Uterus (tissue), 4 donors: ENCODE data around the gene VCAM1. TPM values are rescaled to one million over a fixed set of nuclear protein-coding genes. Genes with fewer than 3 reads are reported as not detected.
A peak's percentile ranks its signal among the peaks of the same experiment; 100 is the strongest.

ENCODE experiments used
- DNase-seq, 2 donors: peaks; one replicate each; pipeline ENCODE4 v3.0.0-alpha.2; 2019 to 2020
- H3K27ac ChIP-seq, 2 donors: fragments of 200-600 bp; sonication (generic); 1 replicate in 1 of 2; 2 replicates in 1 of 2; pipeline ENCODE4 v1.5.1; 2016 to 2018
- H3K27me3 ChIP-seq, 2 donors: fragments of 200-600 bp; sonication (generic); one replicate each; pipeline ENCODE4 v1.5.1; 2018 to 2019; ENCODE audit warnings: control low read depth in 1 of 2
- H3K36me3 ChIP-seq, 2 donors: fragments of 200-600 bp; sonication (generic); one replicate each; pipeline ENCODE4 v1.5.1; 2019; ENCODE audit warnings: control low read depth in 1 of 2
- H3K4me1 ChIP-seq, 2 donors: fragments of 200-600 bp; sonication (generic); one replicate each; pipeline ENCODE4 v1.5.1; 2018 to 2019; ENCODE audit warnings: control low read depth in 1 of 2
- H3K4me3 ChIP-seq, 2 donors: fragments of 200-600 bp; sonication (generic); 1 replicate in 1 of 2; 2 replicates in 1 of 2; pipeline ENCODE4 v1.5.1; 2018 to 2019; ENCODE audit warnings: mild to moderate bottlenecking in 1 of 2
- H3K9me3 ChIP-seq, 2 donors: fragments of 200-600 bp; sonication (generic); one replicate each; pipeline ENCODE4 v1.5.1; 2019; ENCODE audit warnings: control low read depth in 1 of 2
- POLR2A ChIP-seq, 2 donors: fragments of 450-650 bp; IDR thresholded peaks; one replicate each; pipeline ENCODE4 v1.6.1; 2016; ENCODE audit warnings: antibody characterized with exemption in 2 of 2, mild to moderate bottlenecking in 1 of 2, moderate library complexity in 1 of 2
- intact Hi-C: fragments of 100-400 bp; cut with DNase I; formaldehyde crosslinking; loops from one replicate; pipeline ENCODE4 v1.15.1; 2023; ENCODE audit warnings: low total_unique reads
- total RNA-seq, 4 donors: library from RNA; depleted of rRNA in 3 of 4; stranded (reverse); fragments of >200 nt in 3 of 4; gene quantifications; one replicate each; pipeline versions ENCODE4 v1.1.0 to v1.2.4, GENCODE V29; 2014 to 2023
- TF ChIP-seq, protein P1 (sequence below), 4 experiments: fragments of 200-600 bp in 2 of 4; fragments of 450-650 bp in 2 of 4; sonication (generic) in 2 of 4; IDR thresholded peaks; one replicate each; pipeline ENCODE4 v1.5.1; 2016 to 2019; ENCODE audit warnings: antibody characterized with exemption in 4 of 4, mild to moderate bottlenecking in 2 of 4, moderate library complexity in 1 of 4
- donor health status: DM: yes; HTN: yes; CAD: no.

The VCAM1 gene
- total RNA-seq, 4 donors from 2014 or later, result 4.4 to 46.8 (median 9.7) TPM

DNA sequence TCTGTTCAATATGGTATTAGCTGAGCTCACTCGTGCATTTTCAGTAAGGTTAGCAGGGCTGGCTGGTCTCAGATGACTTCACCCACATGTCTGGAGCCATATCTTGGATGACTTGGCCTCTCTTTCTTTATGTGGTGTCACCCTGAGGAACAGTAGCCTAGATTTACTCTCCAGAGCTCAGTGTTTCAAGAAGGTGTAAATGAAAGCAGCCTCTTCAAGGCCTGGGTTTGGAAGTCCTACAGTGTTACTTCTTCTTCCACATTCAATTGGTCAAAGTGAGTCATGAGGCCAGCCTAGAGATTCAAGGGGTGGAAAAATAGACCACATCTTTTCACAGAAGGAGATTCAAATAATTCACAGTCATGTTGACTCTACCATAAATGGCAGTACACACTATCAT lies 12.2 kb downstream of the VCAM1 start:
- intact Hi-C loops, result no loop called here
- no peaks in the 10 kb centered on the region for H3K27me3 ChIP-seq

GRCh38 chr1:100734676-100735075 lies 15.1 kb downstream of the VCAM1 start:
- Histone ChIP-seq H3K36me3 (no peaks in the 10 kb centered on the region), H3K4me3 (no peak overlapping the region), H3K9me3 (no peaks in the 10 kb centered on the region), H3K4me1 (peaks cover 0 to 3% of the 10 kb centered on the region in 2 donors), H3K27ac (peak overlapping the region in 1 of 2 donors; percentile 2), H3K27me3 (no peaks in the 10 kb centered on the region)
- no peak for TF ChIP-seq POLR2A (IDR thresholded peaks at IDR 0.05)
- TF ChIP-seq, protein P1, sequence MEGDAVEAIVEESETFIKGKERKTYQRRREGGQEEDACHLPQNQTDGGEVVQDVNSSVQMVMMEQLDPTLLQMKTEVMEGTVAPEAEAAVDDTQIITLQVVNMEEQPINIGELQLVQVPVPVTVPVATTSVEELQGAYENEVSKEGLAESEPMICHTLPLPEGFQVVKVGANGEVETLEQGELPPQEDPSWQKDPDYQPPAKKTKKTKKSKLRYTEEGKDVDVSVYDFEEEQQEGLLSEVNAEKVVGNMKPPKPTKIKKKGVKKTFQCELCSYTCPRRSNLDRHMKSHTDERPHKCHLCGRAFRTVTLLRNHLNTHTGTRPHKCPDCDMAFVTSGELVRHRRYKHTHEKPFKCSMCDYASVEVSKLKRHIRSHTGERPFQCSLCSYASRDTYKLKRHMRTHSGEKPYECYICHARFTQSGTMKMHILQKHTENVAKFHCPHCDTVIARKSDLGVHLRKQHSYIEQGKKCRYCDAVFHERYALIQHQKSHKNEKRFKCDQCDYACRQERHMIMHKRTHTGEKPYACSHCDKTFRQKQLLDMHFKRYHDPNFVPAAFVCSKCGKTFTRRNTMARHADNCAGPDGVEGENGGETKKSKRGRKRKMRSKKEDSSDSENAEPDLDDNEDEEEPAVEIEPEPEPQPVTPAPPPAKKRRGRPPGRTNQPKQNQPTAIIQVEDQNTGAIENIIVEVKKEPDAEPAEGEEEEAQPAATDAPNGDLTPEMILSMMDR (IDR thresholded peaks at IDR 0.05), result no peak
- DNase-seq, result no peak
- intact Hi-C loops, result no loop called here

More for the DNA sequence above, 12.2 kb downstream of the VCAM1 start:
- Histone ChIP-seq H3K4me1 (no peaks in the 10 kb centered on the region), H3K36me3 (no peaks in the 10 kb centered on the region), H3K9me3 (no peaks in the 10 kb centered on the region), H3K27ac (no peak overlapping the region), H3K4me3 (no peak overlapping the region)
- TF ChIP-seq, protein P1 (IDR thresholded peaks at IDR 0.05), result no peak
- TF ChIP-seq POLR2A (IDR thresholded peaks at IDR 0.05), result no peak
- DNase-seq, result no peak

DNA sequence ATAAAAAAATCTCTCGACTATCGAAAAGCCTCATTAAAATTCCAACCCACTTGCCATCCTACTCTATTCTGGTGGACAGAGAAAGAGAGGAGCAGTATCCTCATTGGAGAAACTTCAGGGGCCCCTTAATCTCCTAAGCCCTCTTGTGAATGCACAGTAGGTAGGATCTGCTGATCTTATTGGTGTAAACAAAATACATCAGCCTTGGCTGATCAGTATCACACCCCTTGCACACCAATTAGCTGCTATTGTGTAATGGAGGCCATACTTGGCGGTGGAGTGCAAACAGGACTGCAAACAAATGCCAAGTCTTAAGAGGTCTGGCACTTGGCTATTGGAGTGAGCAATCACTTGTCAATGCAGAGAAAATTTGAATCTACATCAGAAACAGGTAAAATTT lies 15.7 kb downstream of the VCAM1 start:
- Histone ChIP-seq H3K9me3 (no peaks in the 10 kb centered on the region), H3K4me1 (peaks cover 0 to 3% of the 10 kb centered on the region in 2 donors), H3K27ac (peak overlapping the region; percentile 2 to 12), H3K36me3 (no peaks in the 10 kb centered on the region), H3K27me3 (no peaks in the 10 kb centered on the region), H3K4me3 (no peak overlapping the region)
- intact Hi-C loops, result no loop called here
- DNase-seq, result no peak
- no peak for TF ChIP-seq POLR2A (IDR thresholded peaks at IDR 0.05)
- TF ChIP-seq, protein P1 (IDR thresholded peaks at IDR 0.05), result no peak

DNA sequence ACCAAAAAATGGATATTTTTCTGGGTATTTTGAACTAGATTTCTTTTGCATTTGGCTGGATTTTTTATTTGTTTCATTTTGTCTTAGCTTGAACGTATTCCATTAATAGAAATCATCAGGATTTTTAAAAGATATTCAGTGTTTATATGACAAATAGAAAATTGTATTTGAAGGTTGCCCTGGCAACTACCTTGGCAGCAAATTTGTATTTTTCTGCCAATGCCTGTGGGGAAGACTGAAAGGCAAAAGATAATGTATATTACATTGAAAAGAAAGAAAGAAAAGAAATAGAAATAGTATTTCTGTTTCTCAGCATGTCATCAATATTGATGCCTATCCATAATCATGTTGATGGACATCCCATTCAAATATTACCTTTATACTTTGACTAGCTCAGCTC lies 16.8 kb downstream of the VCAM1 start:
- no peak overlapping the region for H3K4me3 ChIP-seq
- DNase-seq, result no peak
- H3K36me3 ChIP-seq, result no peaks in the 10 kb centered on the region
- no peaks in the 10 kb centered on the region for H3K27me3 ChIP-seq
- TF ChIP-seq, protein P1 (IDR thresholded peaks at IDR 0.05), result no peak
- TF ChIP-seq POLR2A (IDR thresholded peaks at IDR 0.05), result no peak
- no peak overlapping the region for H3K27ac ChIP-seq
- intact Hi-C loops, result no loop called here
- no peaks in the 10 kb centered on the region for H3K9me3 ChIP-seq
- peaks cover 0 to 3% of the 10 kb centered on the region in 2 donors for H3K4me1 ChIP-seq

DNA sequence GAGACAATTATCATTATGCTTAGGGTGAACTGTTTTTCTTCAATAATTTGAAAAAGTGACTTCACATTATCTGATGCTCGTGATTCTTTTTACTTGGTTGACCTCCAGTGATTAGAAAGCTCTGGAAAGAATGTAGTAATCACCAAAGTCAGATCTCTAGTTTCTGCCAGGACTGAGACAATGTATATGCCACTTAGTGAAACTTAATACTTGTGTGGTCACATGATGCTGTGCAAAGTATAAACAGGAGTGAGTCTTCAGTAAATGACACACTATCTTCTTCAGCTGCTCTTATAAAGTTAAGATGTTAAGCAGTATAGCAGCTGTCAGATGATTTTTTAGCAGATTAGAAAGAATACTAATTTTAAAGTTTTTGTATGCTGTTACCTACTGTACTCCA lies 17.2 kb downstream of the VCAM1 start:
- no peak for DNase-seq
- TF ChIP-seq, protein P1 (IDR thresholded peaks at IDR 0.05), result no peak
- no peak for TF ChIP-seq POLR2A (IDR thresholded peaks at IDR 0.05)
- H3K4me3 ChIP-seq, result no peak overlapping the region
- no peaks in the 10 kb centered on the region for H3K27me3 ChIP-seq
- intact Hi-C loops, result no loop called here
- peaks cover 0 to 3% of the 10 kb centered on the region in 2 donors for H3K4me1 ChIP-seq
- H3K36me3 ChIP-seq, result no peaks in the 10 kb centered on the region
- no peak overlapping the region for H3K27ac ChIP-seq
- H3K9me3 ChIP-seq, result no peaks in the 10 kb centered on the region
